ENCODE results near the gene RAB36.

DNA sequence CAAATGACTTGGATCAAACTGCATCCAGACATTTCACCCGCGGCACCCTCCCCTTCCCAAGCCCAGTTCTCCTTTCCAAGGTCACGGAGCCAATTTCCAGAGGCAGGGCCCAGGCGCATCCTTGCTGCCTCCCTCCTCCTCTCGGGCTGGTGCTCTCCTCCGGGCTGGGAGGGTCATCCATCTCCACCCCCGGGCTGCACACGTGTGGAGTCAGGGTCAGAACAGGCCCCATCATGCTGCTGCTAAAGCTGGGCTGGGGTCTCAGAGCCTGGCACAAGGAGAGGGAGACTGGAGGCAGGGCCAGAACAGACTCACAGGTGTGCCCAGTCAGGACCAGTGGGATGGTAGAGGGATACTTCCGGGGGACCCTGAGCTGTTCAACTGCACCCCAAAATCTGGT is 17.5 kb upstream of the RAB36 start:
- TF ChIP-seq, protein P1, sequence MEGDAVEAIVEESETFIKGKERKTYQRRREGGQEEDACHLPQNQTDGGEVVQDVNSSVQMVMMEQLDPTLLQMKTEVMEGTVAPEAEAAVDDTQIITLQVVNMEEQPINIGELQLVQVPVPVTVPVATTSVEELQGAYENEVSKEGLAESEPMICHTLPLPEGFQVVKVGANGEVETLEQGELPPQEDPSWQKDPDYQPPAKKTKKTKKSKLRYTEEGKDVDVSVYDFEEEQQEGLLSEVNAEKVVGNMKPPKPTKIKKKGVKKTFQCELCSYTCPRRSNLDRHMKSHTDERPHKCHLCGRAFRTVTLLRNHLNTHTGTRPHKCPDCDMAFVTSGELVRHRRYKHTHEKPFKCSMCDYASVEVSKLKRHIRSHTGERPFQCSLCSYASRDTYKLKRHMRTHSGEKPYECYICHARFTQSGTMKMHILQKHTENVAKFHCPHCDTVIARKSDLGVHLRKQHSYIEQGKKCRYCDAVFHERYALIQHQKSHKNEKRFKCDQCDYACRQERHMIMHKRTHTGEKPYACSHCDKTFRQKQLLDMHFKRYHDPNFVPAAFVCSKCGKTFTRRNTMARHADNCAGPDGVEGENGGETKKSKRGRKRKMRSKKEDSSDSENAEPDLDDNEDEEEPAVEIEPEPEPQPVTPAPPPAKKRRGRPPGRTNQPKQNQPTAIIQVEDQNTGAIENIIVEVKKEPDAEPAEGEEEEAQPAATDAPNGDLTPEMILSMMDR (IDR thresholded peaks at IDR 0.05): no peak
- TF ChIP-seq POLR2AphosphoS5 (IDR thresholded peaks at IDR 0.05; ENCODE audit: insufficient read depth in 1 of 2, low read depth in 1 of 2) (no peak), POLR2A (IDR thresholded peaks at IDR 0.05) (no peak)
